Measurements from ENCODE around the gene WFIKKN2.

Gene WFIKKN2

GRCh38 chr17:50818921-50819657, 16.3 kb upstream of the WFIKKN2 start:
- H3K4me3 ChIP-seq (ENCODE audit: low read depth, low read length), result no peak overlapping the region
- TF ChIP-seq, protein P1, sequence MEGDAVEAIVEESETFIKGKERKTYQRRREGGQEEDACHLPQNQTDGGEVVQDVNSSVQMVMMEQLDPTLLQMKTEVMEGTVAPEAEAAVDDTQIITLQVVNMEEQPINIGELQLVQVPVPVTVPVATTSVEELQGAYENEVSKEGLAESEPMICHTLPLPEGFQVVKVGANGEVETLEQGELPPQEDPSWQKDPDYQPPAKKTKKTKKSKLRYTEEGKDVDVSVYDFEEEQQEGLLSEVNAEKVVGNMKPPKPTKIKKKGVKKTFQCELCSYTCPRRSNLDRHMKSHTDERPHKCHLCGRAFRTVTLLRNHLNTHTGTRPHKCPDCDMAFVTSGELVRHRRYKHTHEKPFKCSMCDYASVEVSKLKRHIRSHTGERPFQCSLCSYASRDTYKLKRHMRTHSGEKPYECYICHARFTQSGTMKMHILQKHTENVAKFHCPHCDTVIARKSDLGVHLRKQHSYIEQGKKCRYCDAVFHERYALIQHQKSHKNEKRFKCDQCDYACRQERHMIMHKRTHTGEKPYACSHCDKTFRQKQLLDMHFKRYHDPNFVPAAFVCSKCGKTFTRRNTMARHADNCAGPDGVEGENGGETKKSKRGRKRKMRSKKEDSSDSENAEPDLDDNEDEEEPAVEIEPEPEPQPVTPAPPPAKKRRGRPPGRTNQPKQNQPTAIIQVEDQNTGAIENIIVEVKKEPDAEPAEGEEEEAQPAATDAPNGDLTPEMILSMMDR (IDR thresholded peaks at IDR 0.05; ENCODE audit: low read depth, low read length), result no peak

DNA sequence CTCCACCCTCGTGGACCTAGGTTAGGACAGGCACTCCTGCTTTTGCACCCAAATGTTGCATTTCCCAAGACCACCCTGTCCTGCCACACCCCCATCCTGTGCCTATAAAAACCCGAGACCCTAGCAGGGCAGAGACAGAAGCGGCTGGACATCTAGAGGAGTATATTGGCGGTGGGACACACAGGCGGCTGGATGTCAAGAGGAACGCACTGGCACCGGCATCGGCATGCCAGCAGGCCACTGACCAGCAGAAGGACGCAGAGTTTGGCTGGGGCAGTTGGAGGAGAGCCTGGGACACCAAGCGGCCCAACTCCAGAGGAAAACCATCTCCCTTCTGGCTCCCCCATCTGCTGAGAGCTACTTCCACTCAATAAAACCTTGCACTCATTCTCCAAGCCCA, 14.7 kb upstream of the WFIKKN2 start:
- TF ChIP-seq, protein P1 (IDR thresholded peaks at IDR 0.05; ENCODE audit: low read depth, low read length), result no peak
- H3K4me3 ChIP-seq (ENCODE audit: low read depth, low read length), result no peak overlapping the region

- no peak overlapping the region for H3K4me3 ChIP-seq (ENCODE audit: low read depth, low read length)
These were observed 12.8 kb upstream of the WFIKKN2 start for GRCh38 chr17:50822550-50822949.

DNA sequence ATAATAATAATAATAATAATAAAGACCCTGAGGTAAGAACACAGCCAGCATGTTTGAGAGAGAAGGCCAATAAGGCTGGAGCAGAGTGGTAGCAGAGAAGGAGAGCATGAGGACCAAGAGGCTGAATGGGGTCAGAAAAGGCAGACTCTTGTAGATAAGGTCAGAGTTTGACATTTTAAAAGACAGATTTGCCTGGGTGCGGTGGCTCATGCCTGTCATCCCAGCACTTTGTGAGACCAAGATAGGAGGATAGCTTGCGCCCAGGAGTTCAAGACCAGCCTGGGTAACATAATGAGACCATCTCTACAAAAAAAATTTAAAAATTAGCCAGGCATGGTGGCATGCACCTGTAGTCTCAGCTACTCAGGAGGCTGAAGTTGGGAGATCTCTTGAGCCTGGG, 11.0 kb upstream of the WFIKKN2 start:
- H3K4me3 ChIP-seq (ENCODE audit: low read depth, low read length), result no peak overlapping the region
- TF ChIP-seq, protein P1 (IDR thresholded peaks at IDR 0.05; ENCODE audit: low read depth, low read length), result no peak

More at GRCh38 chr17:50822550-50822949, 12.8 kb upstream of the WFIKKN2 start:
- TF ChIP-seq, protein P1 (IDR thresholded peaks at IDR 0.05; ENCODE audit: low read depth, low read length), result no peak

DNA sequence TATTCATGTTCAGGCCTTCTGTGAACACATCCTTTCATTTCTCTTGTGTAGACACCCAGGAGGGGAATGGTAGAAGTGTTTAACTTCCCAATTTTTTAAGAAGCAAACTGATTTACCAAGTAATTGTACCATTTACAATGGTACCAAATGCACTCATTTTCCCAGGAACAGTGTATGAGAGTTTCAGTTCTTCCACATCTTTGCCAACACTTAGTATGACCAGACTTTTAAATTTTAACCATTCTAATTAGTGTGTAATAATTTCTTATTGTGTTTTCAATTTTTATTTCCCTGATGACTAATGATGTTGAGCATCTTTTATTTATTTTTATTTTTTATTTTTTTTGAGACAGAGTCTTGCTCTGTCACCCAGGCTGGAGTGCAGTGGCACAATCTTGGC, 10.2 kb upstream of the WFIKKN2 start:
- TF ChIP-seq, protein P1 (IDR thresholded peaks at IDR 0.05; ENCODE audit: low read depth, low read length), result no peak
- no peak overlapping the region for H3K4me3 ChIP-seq (ENCODE audit: low read depth, low read length)

GRCh38 chr17:50828508-50829170, 6.7 kb upstream of the WFIKKN2 start:
- TF ChIP-seq, protein P1 (IDR thresholded peaks at IDR 0.05; ENCODE audit: low read depth, low read length), result no peak
- H3K4me3 ChIP-seq (ENCODE audit: low read depth, low read length), result no peak overlapping the region

- H3K4me3 ChIP-seq (ENCODE audit: low read depth, low read length), result no peak overlapping the region
- TF ChIP-seq, protein P1 (IDR thresholded peaks at IDR 0.05; ENCODE audit: low read depth, low read length), result no peak
These were observed 6.1 kb upstream of the WFIKKN2 start for GRCh38 chr17:50829332-50829731.
